Fibroblast of lung (primary cell): ENCODE measurements around the gene MCFD2.

Source experiments
- CTCF ChIP-seq, 2 donors: IDR thresholded peaks in 1 of 2; conservative IDR thresholded peaks in 1 of 2; 1 replicate in 1 of 2; 2 replicates in 1 of 2; pipeline ENCODE4 v1.5.1; 2011 to 2012; ENCODE audit warnings: low read length in 2 of 2, control low read depth in 1 of 2, inconsistent platforms in 1 of 2, low read depth in 1 of 2, mild to moderate bottlenecking in 1 of 2
- EZH2 ChIP-seq: IDR thresholded peaks from 2 replicates; pipeline ENCODE4 v1.5.1; 2012; ENCODE audit warnings: low read length, control low read depth, mild to moderate bottlenecking; ENCODE audit errors: missing control alignments

- no peak for TF ChIP-seq EZH2
- no peak for TF ChIP-seq CTCF (conservative IDR thresholded peaks at IDR 0.05 in 1 of 2, IDR thresholded peaks at IDR 0.05 in 1 of 2; ENCODE audit: low read depth in 1 of 2, low read length in 2 of 2)
These were observed 8.4 kb upstream of the MCFD2 start for GRCh38 chr2:46924038-46924437.
